Astrocyte (in vitro differentiated cells and primary cell): ENCODE results near the gene CFAP210.

Source experiments
- CTCF ChIP-seq: IDR thresholded peaks from 2 replicates; pipeline ENCODE4 v1.5.1; 2011; ENCODE audit warnings: low read depth, mild to moderate bottlenecking, inconsistent platforms, low read length, moderate library complexity; ENCODE audit not compliant: insufficient read depth
- EZH2 ChIP-seq: IDR thresholded peaks from 2 replicates; pipeline ENCODE4 v1.6.1; 2012; ENCODE audit warnings: mild to moderate bottlenecking, low read length, inconsistent platforms; ENCODE audit not compliant: insufficient read depth

- TF ChIP-seq CTCF (no peak), EZH2 (no peak)
These were observed 31.0 kb downstream of the CFAP210 start for GRCh38 chr2:169663247-169663646.
